Activated CD8-positive, alpha-beta T cell treated with anti-CD3 and anti-CD28 coated beads for 36 hours (primary cell): ENCODE data around the gene CRIM1. TPM values are rescaled to one million over a fixed set of nuclear protein-coding genes. Genes with fewer than 3 reads are reported as not detected.
"Not testable (repeated sequence)": the region's sequence is repeated elsewhere in the genome, so short reads cannot be mapped to it uniquely, and the experiment has no call there.

Experiments
- ATAC-seq: fragments of 200-7000 bp; cut with Tn5 transposase; one replicate; pipeline ENCODE4 v1.10.0; 2021; ENCODE audit warnings: mild to moderate bottlenecking, moderate library complexity
- CTCF ChIA-PET: fragments of 350-600 bp; sonication (Branson Sonifier 250); formaldehyde crosslinking; loops from one replicate; lab custom pipeline; 2021; ENCODE audit warnings: antibody characterized with exemption; lab: Charles Lee
- POLR2A ChIA-PET: fragments of 350-600 bp; sonication (Branson Sonifier 250); formaldehyde crosslinking; loops from one replicate; lab custom pipeline; 2021; ENCODE audit warnings: antibody characterized with exemption; lab: Charles Lee
- DNase-seq: peaks from one replicate; pipeline ENCODE4 v3.0.0-alpha.2; 2020
- H3K27ac Mint-ChIP-seq: one replicate; pipeline ENCODE4 v1.8.0; 2021; ENCODE audit warnings: mild to moderate bottlenecking, mixed read lengths
- H3K27me3 Mint-ChIP-seq: one replicate; pipeline ENCODE4 v1.8.0; 2021; ENCODE audit warnings: mixed read lengths
- H3K36me3 Mint-ChIP-seq: one replicate; pipeline ENCODE4 v1.8.0; 2021; ENCODE audit warnings: low read depth, mixed read lengths
- H3K4me1 Mint-ChIP-seq: one replicate; pipeline ENCODE4 v1.8.0; 2021; ENCODE audit warnings: low read depth, mixed read lengths
- H3K4me3 Mint-ChIP-seq: one replicate; pipeline ENCODE4 v1.8.0; 2021; ENCODE audit warnings: mild to moderate bottlenecking, moderate library complexity, mixed read lengths
- H3K9me3 Mint-ChIP-seq: one replicate; pipeline ENCODE4 v1.8.0; 2021; ENCODE audit warnings: mixed read lengths
- intact Hi-C: fragments of 100-400 bp; cut with micrococcal nuclease; formaldehyde crosslinking; loops from one replicate; pipeline ENCODE4 v1.10.0; 2022
- total RNA-seq, 2 experiments: library from RNA; stranded (reverse); gene quantifications; one replicate each; pipeline ENCODE4 v1.2.3, GENCODE V29; 2021
- TF ChIP-seq, protein P1 (sequence below): fragments of 200-600 bp; IDR thresholded peaks from one replicate; pipeline ENCODE4 v1.8.0; 2022; ENCODE audit warnings: antibody characterized with exemption, mild to moderate bottlenecking

CRIM1 gene
- total RNA-seq, 2 experiments from 2014 or later, result 14.4 to 15.9 TPM

DNA sequence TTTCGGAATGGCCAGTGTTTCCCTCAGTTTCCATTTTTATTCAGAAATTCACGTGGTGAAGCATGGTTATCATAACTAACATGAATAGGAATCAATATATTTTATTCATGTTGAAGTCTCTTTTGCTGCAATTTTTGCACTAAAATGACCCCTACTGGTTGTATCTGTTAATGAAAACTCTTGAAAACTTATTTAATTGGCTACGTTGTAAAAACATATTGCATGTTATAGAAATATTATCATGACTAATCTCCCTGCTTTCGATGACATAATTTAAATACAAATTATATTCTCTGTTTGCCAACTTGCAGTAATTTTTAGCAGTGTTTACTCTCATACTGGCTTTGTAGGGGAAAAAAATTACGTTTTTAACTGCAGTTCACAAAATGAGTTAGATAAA, 3.5 kb downstream of the CRIM1 start:
- intact Hi-C loops, result loop anchor here (10.0 kb wide), 2 partner anchors 384 to 426 kb away; no protein-coding TSS in a partner anchor
- H3K9me3 Mint-ChIP-seq, result no peaks in the 10 kb centered on the region
- ATAC-seq, result no peak
- H3K27ac Mint-ChIP-seq, result no peak overlapping the region
- TF ChIP-seq, protein P1, sequence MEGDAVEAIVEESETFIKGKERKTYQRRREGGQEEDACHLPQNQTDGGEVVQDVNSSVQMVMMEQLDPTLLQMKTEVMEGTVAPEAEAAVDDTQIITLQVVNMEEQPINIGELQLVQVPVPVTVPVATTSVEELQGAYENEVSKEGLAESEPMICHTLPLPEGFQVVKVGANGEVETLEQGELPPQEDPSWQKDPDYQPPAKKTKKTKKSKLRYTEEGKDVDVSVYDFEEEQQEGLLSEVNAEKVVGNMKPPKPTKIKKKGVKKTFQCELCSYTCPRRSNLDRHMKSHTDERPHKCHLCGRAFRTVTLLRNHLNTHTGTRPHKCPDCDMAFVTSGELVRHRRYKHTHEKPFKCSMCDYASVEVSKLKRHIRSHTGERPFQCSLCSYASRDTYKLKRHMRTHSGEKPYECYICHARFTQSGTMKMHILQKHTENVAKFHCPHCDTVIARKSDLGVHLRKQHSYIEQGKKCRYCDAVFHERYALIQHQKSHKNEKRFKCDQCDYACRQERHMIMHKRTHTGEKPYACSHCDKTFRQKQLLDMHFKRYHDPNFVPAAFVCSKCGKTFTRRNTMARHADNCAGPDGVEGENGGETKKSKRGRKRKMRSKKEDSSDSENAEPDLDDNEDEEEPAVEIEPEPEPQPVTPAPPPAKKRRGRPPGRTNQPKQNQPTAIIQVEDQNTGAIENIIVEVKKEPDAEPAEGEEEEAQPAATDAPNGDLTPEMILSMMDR, result peak; percentile 65
- H3K4me1 Mint-ChIP-seq, result peaks cover 29% of the 10 kb centered on the region
- peak overlapping the region; percentile 24 for H3K4me3 Mint-ChIP-seq
- ChIA-PET CTCF (interaction anchor here (1.3 kb wide), 1 partner anchor 103 kb away, joined by 3 read pairs; no protein-coding TSS in a partner anchor), POLR2A (no interaction called here)
- H3K36me3 Mint-ChIP-seq, result no peaks in the 10 kb centered on the region
- H3K27me3 Mint-ChIP-seq, result peaks cover 50% of the 10 kb centered on the region
- no peak for DNase-seq

DNA sequence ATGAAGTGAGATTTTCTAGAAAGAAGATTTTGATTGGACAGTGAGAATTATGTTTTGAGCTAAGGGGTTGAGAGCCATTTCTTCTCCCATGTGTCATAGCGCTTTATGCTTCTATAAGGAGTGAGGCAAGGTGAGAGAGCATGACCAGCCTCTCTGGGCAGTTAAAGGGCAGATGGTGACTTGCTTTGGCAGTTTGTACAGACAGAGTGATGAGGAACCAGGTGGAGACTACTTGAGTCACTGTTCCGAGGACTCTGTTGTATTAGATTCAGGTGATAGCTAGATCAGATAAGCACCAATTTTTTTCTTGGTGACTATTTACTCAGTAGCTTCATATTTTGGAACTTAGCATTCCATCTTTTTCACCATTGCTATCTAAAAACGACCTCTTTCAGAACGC, 4.5 kb downstream of the CRIM1 start:
- TF ChIP-seq, protein P1, result no peak
- H3K4me1 Mint-ChIP-seq, result peaks cover 23% of the 10 kb centered on the region
- POLR2A ChIA-PET, result interaction anchor here (0.6 kb wide), 1 partner anchor 8 kb away, joined by 3 read pairs; no protein-coding TSS in a partner anchor
- no peak overlapping the region for H3K4me3 Mint-ChIP-seq
- CTCF ChIA-PET, result interaction anchor here (1.3 kb wide), 1 partner anchor 102 kb away, joined by 3 read pairs; no protein-coding TSS in a partner anchor
- H3K27me3 Mint-ChIP-seq, result peaks cover 45% of the 10 kb centered on the region
- H3K36me3 Mint-ChIP-seq, result no peaks in the 10 kb centered on the region
- no peak for ATAC-seq
- no peaks in the 10 kb centered on the region for H3K9me3 Mint-ChIP-seq
- DNase-seq, result no peak
- H3K27ac Mint-ChIP-seq, result no peak overlapping the region
- intact Hi-C loops, result no loop called here

DNA sequence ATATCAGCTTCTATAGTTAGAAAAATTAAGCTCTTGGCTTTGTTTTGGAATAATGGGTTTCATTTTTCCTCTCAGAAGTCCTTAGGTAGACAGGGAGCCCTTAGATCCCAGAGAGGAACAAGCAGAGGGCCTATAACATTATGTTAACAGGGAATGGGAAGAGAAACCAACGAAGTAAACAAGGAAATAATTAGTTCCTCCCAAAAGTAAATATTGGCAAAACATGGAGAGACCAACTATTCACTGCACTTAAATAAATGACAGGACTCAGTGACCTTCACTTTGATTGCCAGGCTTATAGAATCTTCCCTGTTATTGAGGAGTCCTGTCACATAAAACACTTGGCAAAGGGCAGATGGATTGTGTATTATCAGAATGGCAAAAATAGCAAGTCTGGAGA, 5.3 kb downstream of the CRIM1 start:
- H3K9me3 Mint-ChIP-seq, result no peaks in the 10 kb centered on the region
- peaks cover 23% of the 10 kb centered on the region for H3K4me1 Mint-ChIP-seq
- DNase-seq (no peak), ATAC-seq (no peak)
- ChIA-PET POLR2A (no interaction called here), CTCF (no interaction called here)
- intact Hi-C loops, result no loop called here
- no peaks in the 10 kb centered on the region for H3K36me3 Mint-ChIP-seq
- no peak overlapping the region for H3K27ac Mint-ChIP-seq
- peaks cover 45% of the 10 kb centered on the region for H3K27me3 Mint-ChIP-seq
- TF ChIP-seq, protein P1, result no peak
- H3K4me3 Mint-ChIP-seq, result no peak overlapping the region

DNA sequence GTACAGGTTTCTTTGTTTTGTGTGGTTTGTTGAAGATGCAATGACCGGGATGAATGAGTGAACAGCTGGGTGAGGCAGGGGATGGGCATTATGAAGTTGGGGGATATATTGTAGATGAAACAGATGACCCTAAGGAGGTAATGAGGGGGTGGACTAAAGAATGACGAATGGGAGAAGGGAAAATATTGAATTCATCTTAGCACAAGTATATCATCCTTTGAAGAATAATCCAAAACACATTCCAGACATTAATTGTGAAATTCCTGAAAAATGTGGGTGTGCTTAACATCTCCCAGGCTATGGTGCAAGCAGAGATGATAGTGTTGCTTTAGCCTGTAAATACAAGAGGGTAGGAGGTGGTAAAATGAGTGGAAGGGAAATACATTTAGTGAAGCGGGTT, 5.8 kb downstream of the CRIM1 start:
- H3K27ac Mint-ChIP-seq, result no peak overlapping the region
- ATAC-seq, result no peak
- ChIA-PET CTCF (interaction anchor here (1.2 to 1.5 kb wide), 2 partner anchors 9 to 13 kb away, joined by 3 read pairs; no protein-coding TSS in a partner anchor), POLR2A (no interaction called here)
- intact Hi-C loops, result no loop called here
- DNase-seq, result no peak
- H3K4me1 Mint-ChIP-seq, result peaks cover 23% of the 10 kb centered on the region
- H3K4me3 Mint-ChIP-seq, result no peak overlapping the region
- H3K9me3 Mint-ChIP-seq, result no peaks in the 10 kb centered on the region
- no peaks in the 10 kb centered on the region for H3K36me3 Mint-ChIP-seq
- peaks cover 45% of the 10 kb centered on the region for H3K27me3 Mint-ChIP-seq
- TF ChIP-seq, protein P1, result no peak

DNA sequence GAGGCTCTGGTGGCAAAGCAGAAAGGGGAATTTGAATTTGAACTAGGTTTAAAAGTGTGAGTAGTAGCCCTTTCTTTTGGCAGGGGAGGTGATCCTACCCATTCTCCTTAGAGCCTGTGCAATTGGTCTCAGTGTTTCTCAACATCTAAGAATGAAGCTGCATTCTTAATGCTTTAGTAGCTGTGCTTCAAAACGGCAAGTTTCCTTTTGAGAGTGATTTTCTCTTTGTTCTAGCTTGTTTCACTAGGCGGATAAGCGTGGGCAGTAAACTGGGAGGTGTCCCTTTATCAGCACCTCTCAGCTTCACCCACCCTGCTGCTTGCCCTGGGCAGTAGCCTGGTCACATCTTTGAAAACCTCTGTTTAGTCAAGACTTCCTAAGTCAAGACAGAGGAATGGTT, 6.7 kb downstream of the CRIM1 start:
- POLR2A ChIA-PET, result no interaction called here
- ATAC-seq (no peak), DNase-seq (no peak)
- H3K4me3 Mint-ChIP-seq, result no peak overlapping the region
- CTCF ChIA-PET, result interaction anchor here (1.2 to 1.5 kb wide), 2 partner anchors 9 to 12 kb away, joined by 3 read pairs; no protein-coding TSS in a partner anchor
- H3K36me3 Mint-ChIP-seq, result no peaks in the 10 kb centered on the region
- H3K4me1 Mint-ChIP-seq, result peaks cover 19% of the 10 kb centered on the region
- H3K27me3 Mint-ChIP-seq, result peaks cover 44% of the 10 kb centered on the region
- no peak overlapping the region for H3K27ac Mint-ChIP-seq
- no peaks in the 10 kb centered on the region for H3K9me3 Mint-ChIP-seq
- TF ChIP-seq, protein P1, result no peak
- intact Hi-C loops, result no loop called here

DNA sequence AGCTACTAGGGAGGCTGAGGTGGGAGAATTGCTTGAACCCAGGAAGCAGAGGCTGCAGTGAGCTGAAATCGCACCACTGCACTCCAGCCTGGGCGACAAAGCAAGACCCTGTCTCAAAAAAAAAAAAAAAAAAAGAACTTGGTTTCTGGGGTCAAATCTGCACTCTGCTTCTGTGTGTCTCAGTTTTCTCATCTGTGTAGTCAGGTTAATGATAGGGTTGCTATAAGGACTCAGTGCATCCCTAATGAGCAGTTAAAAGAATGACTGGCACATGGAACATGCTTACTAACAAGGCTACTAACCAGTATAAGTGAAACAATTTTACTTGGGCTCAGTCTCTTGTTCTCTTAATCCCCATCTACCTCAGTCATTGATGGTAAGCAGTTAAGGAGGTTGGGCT, 7.5 kb downstream of the CRIM1 start:
- ATAC-seq, DNase-seq, POLR2A ChIA-PET, H3K4me3 Mint-ChIP-seq, H3K27ac Mint-ChIP-seq, CTCF ChIA-PET, intact Hi-C loops, H3K36me3 Mint-ChIP-seq, H3K9me3 Mint-ChIP-seq: not testable (repeated sequence)
- peaks cover 11% of the 10 kb centered on the region for H3K4me1 Mint-ChIP-seq
- H3K27me3 Mint-ChIP-seq, result peaks cover 37% of the 10 kb centered on the region
